ENCODE measurements around the gene SLX9.

GRCh38 chr21:44955798-44956175, 16.0 kb downstream of the SLX9 start:
- TF ChIP-seq POLR2A (IDR thresholded peaks at IDR 0.05) (no peak), CTCF (IDR thresholded peaks at IDR 0.05 in 8 of 11, conservative IDR thresholded peaks at IDR 0.05 in 3 of 11) (no peak)
